Measurements from ENCODE around the gene DUSP12. TPM values are rescaled to one million over a fixed set of nuclear protein-coding genes. Genes with fewer than 3 reads are reported as not detected.
A peak's percentile ranks its signal among the peaks of the same experiment; 100 is the strongest.

DUSP12 gene
- total and polyA plus RNA-seq, 2 donors (not counting 3 experiments of a cell fraction or from before 2014, with no cell fraction given), result 26.8 to 31.6 TPM

GRCh38 chr1:161706113-161706481, 43.5 kb upstream of the DUSP12 start:
- no peak overlapping the region for H2AFZ ChIP-seq (ENCODE audit: low read depth, low read length)
- dilution Hi-C loops (cut with MboI; ENCODE audit: extremely low pct_ligation_motif_present, low sequenced_read_pairs) (no loop called here), intact Hi-C loops (cut with micrococcal nuclease) (no loop called here)
- POLR2A ChIA-PET, result no interaction called here
- H3K27me3 ChIP-seq (ENCODE audit: control insufficient read depth in 2 of 2, insufficient read depth in 2 of 2, low read length in 2 of 2), result peaks cover 5 to 10% of the 10 kb centered on the region in 2 experiments
- no peak overlapping the region for H3K4me3 ChIP-seq (replicated peaks in 1 of 3; ENCODE audit: insufficient read depth in 1 of 3, low read depth in 1 of 3, low read length in 3 of 3)
- no peaks in the 10 kb centered on the region for H3K9me3 ChIP-seq (replicated peaks; ENCODE audit: control insufficient read depth, insufficient read depth, low read length)
- no peaks in the 10 kb centered on the region for H4K20me1 ChIP-seq (replicated peaks; ENCODE audit: control insufficient read depth, extremely low read depth, insufficient read depth, low read length)
- no TSS peak for BruUV-seq (replicated peaks)
- no peak overlapping the region for H3K4me2 ChIP-seq (ENCODE audit: insufficient read depth, low read length)
- no peak overlapping the region for H3K27ac ChIP-seq (ENCODE audit: insufficient read depth, low read depth, low read length)
- CTCF ChIA-PET, result interaction anchor here (1.3 kb wide), 1 partner anchor 14 kb away, joined by 3 read pairs; no protein-coding TSS in a partner anchor
- no peak for FAIRE-seq
- H3K9me1 ChIP-seq (replicated peaks; ENCODE audit: control insufficient read depth, extremely low read depth, insufficient read depth, low read length), result no peaks in the 10 kb centered on the region
- H3K36me3 ChIP-seq (ENCODE audit: control insufficient read depth in 2 of 2, extremely low read depth in 1 of 2, insufficient read depth in 2 of 2, low read length in 2 of 2), result no peaks in the 10 kb centered on the region
- H3K79me2 ChIP-seq (ENCODE audit: control insufficient read depth, insufficient read depth, low read length), result no peaks in the 10 kb centered on the region
- no peaks in the 10 kb centered on the region for H3K4me1 ChIP-seq (ENCODE audit: control insufficient read depth, extremely low read depth, insufficient read depth, low read length)
- no peak for DNase-seq (ENCODE audit: low read depth, low spot score)
- H3K9ac ChIP-seq (replicated peaks; ENCODE audit: extremely low read depth, insufficient read depth, low read length), result no peak overlapping the region
- no peak for TF ChIP-seq POLR2AphosphoS5 (IDR thresholded peaks at IDR 0.05; ENCODE audit: insufficient read depth, low read depth, low read length)
- TF ChIP-seq MYC (IDR thresholded peaks at IDR 0.05; ENCODE audit: low read depth, low read length), result no peak
- TF ChIP-seq JUN (IDR thresholded peaks at IDR 0.05; ENCODE audit: borderline replicate concordance, insufficient read depth, insufficient read length, low read depth), result no peak
- TF ChIP-seq MAX (IDR thresholded peaks at IDR 0.05; ENCODE audit: insufficient read depth, insufficient read length), result no peak
- no peak for TF ChIP-seq GATA2 (IDR thresholded peaks at IDR 0.05; ENCODE audit: insufficient read depth, insufficient read length, low read depth, low read length)

- no peaks in the 10 kb centered on the region for H3K9me1 ChIP-seq (replicated peaks; ENCODE audit: control insufficient read depth, extremely low read depth, insufficient read depth, low read length)
- no peaks in the 10 kb centered on the region for H3K79me2 ChIP-seq (ENCODE audit: control insufficient read depth, insufficient read depth, low read length)
- no peak within 1 kb of the TSS for H3K4me3 ChIP-seq (replicated peaks in 1 of 3; ENCODE audit: insufficient read depth in 1 of 3, low read depth in 1 of 3, low read length in 3 of 3)
- FAIRE-seq, result no peak
- H3K36me3 ChIP-seq (ENCODE audit: control insufficient read depth in 2 of 2, extremely low read depth in 1 of 2, insufficient read depth in 2 of 2, low read length in 2 of 2), result no peaks in the 10 kb centered on the region
- no peak within 1 kb of the TSS for H2AFZ ChIP-seq (ENCODE audit: low read depth, low read length)
- no TSS peak for BruUV-seq (replicated peaks)
- peaks cover 5 to 12% of the 10 kb centered on the region in 2 experiments for H3K27me3 ChIP-seq (ENCODE audit: control insufficient read depth in 2 of 2, insufficient read depth in 2 of 2, low read length in 2 of 2)
- no peaks in the 10 kb centered on the region for H3K4me1 ChIP-seq (ENCODE audit: control insufficient read depth, extremely low read depth, insufficient read depth, low read length)
- no peaks in the 10 kb centered on the region for H4K20me1 ChIP-seq (replicated peaks; ENCODE audit: control insufficient read depth, extremely low read depth, insufficient read depth, low read length)
- POLR2A ChIA-PET, result no interaction called here
- H3K9me3 ChIP-seq (replicated peaks; ENCODE audit: control insufficient read depth, insufficient read depth, low read length), result no peaks in the 10 kb centered on the region
- H3K4me2 ChIP-seq (ENCODE audit: insufficient read depth, low read length), result no peak within 1 kb of the TSS
- dilution Hi-C loops (cut with MboI; ENCODE audit: extremely low pct_ligation_motif_present, low sequenced_read_pairs), result no loop called here
- H3K9ac ChIP-seq (replicated peaks; ENCODE audit: extremely low read depth, insufficient read depth, low read length), result no peak within 1 kb of the TSS
- no peak within 1 kb of the TSS for H3K27ac ChIP-seq (ENCODE audit: insufficient read depth, low read depth, low read length)
- CTCF ChIA-PET, result interaction anchor here (0.7 to 1.3 kb wide), 3 partner anchors 15 to 86 kb away, joined by 3 read pairs; no protein-coding TSS in a partner anchor
- no peak for DNase-seq (ENCODE audit: low read depth, low spot score)
- TF ChIP-seq MYC (IDR thresholded peaks at IDR 0.05; ENCODE audit: low read depth, low read length) (no peak), FOS (IDR thresholded peaks at IDR 0.05; ENCODE audit: borderline replicate concordance, insufficient read depth, low read length) (peak; percentile 35)
- intact Hi-C loops (cut with micrococcal nuclease), result no loop called here
Observed at GRCh38 chr1:161706482-161707347, 42.9 kb upstream of the DUSP12 start, which contains the start of gene FCRLA. Gene FCRLA, plus strand, starts transcription at chr1:161707229. Its CDS starts 36 bp downstream, at chr1:161707265.

All from endothelial cell of umbilical vein (primary cell).